Umbilical cord (tissue), 2 donors: Measurements from ENCODE around the gene TBCD. TPM values are rescaled to one million over a fixed set of nuclear protein-coding genes. Genes with fewer than 3 reads are reported as not detected.
"Not testable (repeated sequence)": the region's sequence is repeated elsewhere in the genome, so short reads cannot be mapped to it uniquely, and the experiment has no call there.

ENCODE experiments used
- DNase-seq: peaks from one replicate; pipeline ENCODE4 v3.0.0-alpha.2; 2015; ENCODE audit warnings: low spot score
- total RNA-seq: library from RNA; depleted of rRNA; stranded (reverse); fragments of >200 nt; gene quantifications from one replicate; pipeline ENCODE4 v1.2.3, GENCODE V29; 2014; ENCODE audit warnings: low replicate concordance; ENCODE audit not compliant: insufficient read depth

TBCD gene
- total RNA-seq, 1 donor from 2014 or later: 25.8 TPM

GRCh38 chr17:82968033-82968841 lies 216.4 kb downstream of the TBCD start:
- not testable (repeated sequence) for DNase-seq

DNA sequence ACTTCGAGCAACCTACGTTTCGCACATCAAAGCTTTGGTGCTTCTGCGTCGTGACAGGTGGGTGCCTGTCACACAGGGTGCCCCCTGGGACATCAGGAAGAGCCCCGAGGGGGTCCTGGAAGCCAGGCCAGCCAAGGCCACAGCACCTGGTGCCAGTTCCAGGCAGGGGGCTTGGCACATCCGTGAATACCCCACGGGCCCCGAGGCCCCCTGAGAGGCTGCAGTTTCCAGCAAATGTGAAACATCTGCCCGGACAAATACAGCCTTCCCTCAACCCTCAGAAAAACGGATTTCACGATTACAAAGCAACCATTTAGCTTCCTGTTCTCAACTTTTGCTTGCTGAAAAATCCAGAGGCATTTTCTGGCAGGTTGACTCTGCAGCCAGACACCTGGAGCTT lies 218.2 kb downstream of the TBCD start:
- no peak for DNase-seq

DNA sequence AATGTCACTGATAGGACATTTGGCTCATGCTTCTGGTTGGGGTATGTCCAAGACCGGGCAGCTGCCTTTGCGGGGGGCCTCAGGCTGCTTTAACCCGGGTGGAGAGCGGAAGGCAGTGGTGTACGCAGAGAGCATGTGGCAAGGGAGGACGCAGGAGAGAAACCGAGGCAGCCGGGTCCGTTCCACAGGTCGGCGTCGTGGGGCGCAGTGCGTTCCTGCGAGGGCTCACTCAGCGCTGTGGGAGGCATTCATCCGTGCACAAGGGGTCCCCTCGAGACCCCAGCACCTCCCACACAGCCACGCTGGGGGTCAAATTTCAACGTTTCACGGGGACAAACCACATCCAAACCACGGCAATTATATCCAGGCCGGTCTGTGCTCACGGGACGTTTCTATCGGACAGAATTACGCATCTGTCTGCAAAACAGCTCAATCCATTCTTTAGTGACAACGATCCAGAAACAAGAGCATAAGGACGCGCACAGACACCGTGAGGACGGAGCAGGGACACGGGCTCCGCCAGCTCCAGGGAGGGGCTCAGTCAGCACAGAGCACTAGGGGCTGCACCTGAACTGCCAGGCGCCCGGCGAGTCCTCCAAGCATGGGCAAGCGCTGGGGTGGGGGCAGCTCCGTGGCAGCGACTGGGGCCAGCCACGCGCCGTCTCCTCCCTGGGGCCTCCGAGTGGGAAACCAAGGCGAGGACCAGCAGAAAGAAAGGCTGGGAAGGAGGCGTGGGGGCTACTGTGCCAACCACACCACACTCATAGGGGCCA lies 219.1 kb downstream of the TBCD start:
- no peak for DNase-seq

GRCh38 chr17:82972836-82973372 lies 221.0 kb downstream of the TBCD start:
- DNase-seq: no peak

DNA sequence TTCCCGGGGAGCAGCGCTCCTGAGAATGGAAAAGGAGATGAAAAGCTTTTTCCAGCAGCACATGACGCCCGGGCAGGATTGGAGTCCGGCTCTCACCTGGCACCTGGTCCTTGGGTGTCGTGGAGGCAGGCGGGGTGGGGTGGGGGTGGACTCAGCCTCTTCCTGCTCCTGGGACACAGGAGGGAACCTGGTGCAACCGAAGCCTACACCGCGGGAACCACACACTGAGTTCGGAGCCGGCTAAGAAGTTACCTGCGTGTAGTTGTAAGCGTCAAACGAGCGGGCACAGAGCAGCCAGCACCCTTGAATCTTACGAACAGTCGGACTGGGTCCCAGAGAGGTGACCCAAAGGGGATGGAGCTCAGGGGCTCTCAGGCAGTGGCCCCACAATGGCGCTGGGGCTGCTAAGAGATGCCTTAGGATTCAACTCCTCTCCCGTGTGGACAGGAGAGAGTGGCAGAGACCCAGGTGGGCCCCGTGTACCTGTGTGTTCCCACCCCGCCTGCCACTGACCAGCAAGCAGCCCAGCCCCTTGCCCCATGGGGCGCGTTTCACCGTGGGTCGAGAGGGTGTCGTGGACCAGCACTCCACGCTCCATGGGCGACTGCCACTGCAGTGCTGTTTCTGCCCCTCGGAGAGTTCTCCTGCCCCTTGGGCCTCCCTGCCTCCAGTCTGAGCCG lies 221.7 kb downstream of the TBCD start:
- no peak for DNase-seq

DNA sequence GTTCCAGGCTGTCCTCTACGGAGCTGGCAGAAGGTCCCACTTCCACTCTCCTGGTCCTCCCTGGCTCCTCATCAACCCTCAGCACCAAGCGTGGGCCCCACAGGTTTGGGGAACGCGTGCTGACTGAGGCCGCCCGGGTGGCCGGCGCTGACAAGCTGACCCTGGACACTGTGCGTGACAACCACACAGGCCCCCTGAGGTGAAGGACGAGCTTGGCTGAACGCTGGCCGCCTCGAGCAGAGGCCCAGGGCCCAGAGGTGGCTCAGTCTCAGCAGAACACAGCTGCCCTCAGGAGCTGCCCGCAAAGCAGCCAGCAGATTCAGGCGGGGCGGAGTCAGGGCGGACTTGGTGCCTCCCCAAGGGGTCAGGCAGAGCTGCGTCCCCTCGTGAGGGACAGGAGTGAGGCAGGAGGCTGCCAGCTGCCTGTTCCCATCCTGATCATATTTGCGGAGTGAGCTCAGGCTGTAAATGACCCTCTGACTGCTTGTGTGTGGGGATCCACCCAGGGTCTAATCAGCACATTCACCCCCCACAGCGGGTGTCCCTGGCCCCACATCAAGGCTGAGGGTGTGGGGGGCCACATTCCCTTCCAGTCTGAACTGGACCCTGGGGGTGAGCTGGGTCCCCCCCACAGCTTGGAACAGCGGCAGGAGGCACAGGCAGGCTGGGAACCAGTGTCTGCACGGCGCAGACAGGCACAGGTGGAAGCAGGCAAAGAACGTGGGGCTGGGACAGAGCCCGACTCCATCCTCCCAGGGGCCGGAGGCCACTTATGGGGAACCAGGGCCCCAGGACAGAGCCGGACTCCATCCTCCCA lies 222.5 kb downstream of the TBCD start:
- no peak for DNase-seq

GRCh38 chr17:82976982-82977488 lies 225.2 kb downstream of the TBCD start:
- DNase-seq: no peak

GRCh38 chr17:82977606-82978005 lies 225.7 kb downstream of the TBCD start:
- no peak for DNase-seq

- peak; percentile 4 for DNase-seq
Measured at GRCh38 chr17:82978765-82979349, 227.0 kb downstream of the TBCD start.

GRCh38 chr17:82979718-82980117 lies 227.9 kb downstream of the TBCD start:
- DNase-seq: no peak

DNA sequence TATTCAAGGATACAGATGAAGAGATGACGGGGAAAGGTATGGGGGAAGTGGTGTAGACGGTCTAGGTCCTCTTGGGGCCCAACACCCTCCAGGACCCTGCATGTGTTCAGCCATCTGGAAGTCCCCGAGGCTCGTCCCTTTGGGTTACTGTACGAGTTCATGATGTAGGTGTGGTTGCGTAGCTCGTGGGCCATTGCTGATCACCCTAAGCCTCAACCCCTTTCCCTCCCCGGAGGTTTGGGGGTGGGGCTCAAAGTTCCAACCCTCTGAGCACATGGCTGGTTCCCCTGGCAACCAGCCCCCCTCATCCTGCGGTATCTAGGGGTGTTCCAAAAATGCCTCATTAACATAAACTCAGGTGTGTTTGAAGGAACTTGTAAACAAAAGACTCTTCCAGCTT lies 228.8 kb downstream of the TBCD start:
- no peak for DNase-seq

- DNase-seq: no peak
Measured at GRCh38 chr17:82981141-82981730, 229.4 kb downstream of the TBCD start.

GRCh38 chr17:82983510-82984248 lies 231.8 kb downstream of the TBCD start:
- no peak for DNase-seq

DNA sequence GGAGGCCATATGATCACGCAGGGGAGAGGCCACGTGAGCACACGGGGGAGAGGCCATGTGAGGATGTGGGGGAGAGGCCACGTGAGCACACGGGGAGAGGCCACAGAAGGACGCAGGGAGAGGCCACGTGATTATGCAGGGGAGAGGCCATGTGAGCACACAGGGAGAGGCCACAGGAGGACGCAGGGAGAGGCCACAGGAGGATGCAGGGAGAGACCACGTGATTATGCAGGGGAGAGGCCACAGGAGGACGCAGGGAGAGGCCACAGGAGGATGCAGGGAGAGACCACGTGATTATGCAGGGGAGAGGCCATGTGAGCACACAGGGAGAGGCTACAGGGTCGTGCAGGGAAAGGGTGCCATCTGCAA lies 232.4 kb downstream of the TBCD start:
- not testable (repeated sequence) for DNase-seq

DNA sequence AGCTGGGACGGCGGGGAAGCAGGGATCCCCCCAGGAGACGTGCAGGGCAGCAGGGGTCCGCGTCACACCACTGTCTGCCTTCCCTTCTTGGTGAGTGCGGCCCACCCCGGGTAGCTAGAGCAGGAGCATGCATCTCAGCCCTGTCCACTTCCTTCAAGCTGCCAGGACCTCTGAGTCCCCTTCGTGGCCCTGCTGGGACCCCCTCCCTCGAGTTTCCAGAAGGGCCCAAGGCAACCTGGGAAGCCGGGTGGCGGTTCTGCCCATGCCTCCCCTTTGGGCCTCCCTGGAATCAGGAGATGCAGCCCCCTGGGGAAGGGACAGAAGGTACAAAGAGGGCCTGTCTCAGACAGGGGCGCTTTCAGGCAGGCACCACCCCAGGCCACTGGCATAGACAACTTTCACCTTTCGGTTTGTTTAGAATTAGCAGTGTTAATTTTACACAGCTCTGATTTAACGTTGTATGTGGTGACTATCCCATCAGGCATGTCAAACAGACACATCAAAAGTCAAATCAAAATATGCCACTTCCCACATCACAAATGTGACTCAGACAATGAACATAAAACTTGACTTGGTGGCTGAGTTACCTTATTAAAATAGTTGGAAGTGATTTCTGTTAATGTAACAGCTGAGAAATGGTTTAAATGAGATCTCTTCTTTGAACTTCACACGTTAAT lies 233.0 kb downstream of the TBCD start:
- DNase-seq: no peak

DNA sequence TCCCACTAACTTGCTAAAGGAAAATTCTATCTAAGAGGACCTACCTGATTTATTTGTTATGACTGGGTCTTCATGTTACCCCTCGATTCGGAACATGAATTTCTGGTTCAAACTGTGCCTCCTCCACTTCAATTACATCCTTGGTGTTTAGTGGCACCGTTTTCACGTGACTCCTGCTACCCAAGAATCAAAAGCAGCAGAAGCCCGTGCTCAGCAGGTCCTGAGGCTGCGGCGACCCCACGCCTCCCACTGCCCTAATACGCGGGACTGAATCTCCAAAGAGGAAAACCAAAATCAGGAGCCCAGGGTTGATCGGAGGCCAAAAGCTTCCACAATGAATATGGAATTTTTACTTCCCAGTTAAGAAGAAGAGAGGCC lies 233.6 kb downstream of the TBCD start:
- no peak for DNase-seq

GRCh38 chr17:82985973-82986372 lies 234.1 kb downstream of the TBCD start:
- peak; percentile 32 for DNase-seq

GRCh38 chr17:82989051-82989450 lies 237.2 kb downstream of the TBCD start:
- not testable (repeated sequence) for DNase-seq

DNA sequence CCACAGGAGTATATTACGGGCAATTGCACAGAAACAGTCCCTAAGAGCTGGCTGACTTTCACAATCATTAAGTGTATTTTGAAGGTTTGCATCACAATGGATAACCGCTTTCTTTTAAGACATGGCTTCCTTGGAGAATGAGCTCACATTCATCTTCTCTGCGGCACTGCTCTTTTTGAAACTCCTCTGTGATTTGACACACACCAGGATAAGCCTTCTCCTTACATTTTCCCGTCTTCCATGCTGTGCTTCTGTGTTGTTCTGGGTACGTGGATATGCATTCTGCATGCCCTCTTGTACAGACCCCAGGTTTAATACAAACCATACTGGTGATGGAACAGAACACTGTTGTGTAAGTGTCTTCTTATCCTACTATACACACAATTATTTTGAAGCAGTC lies 238.0 kb downstream of the TBCD start:
- no peak for DNase-seq
